ENCODE results near the gene RNF111. TPM values are rescaled to one million over a fixed set of nuclear protein-coding genes. Genes with fewer than 3 reads are reported as not detected.
"Not testable (repeated sequence)": the region's sequence is repeated elsewhere in the genome, so short reads cannot be mapped to it uniquely, and the experiment has no call there.

Gene RNF111
- total RNA-seq, 2 donors from 2014 or later = 21.8 to 31.4 TPM

DNA sequence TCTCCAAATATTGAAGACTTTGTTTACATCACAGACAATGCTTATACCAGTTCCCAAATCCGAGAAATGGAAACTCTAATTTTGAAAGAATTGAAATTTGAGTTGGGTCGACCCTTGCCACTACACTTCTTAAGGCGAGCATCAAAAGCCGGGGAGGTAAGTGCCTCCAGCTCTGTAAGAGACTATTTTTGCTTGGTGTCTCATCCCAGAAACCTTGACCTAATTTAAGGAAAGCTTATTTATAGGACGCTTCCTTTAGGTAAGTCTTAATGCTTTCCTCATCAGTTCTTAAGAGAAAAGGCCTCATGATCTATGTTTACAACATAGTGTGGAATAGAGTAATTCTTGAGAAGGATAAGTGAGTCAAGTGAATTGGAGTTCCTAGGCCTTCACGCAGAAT, 129.3 kb downstream of the RNF111 start:
- Histone ChIP-seq H3K36me3 (peaks cover 6% of the 10 kb centered on the region), H3K9me3 (no peaks in the 10 kb centered on the region), H3K4me1 (no peaks in the 10 kb centered on the region), H3K4me3 (no peak overlapping the region), H3K27me3 (no peaks in the 10 kb centered on the region), H3K27ac (no peak overlapping the region), H3K9ac (ENCODE audit: low read depth in 2 of 2, low read length in 2 of 2) (no peak overlapping the region)
- intact Hi-C loops (cut with DNase I) = no loop called here
- TF ChIP-seq, protein P1, sequence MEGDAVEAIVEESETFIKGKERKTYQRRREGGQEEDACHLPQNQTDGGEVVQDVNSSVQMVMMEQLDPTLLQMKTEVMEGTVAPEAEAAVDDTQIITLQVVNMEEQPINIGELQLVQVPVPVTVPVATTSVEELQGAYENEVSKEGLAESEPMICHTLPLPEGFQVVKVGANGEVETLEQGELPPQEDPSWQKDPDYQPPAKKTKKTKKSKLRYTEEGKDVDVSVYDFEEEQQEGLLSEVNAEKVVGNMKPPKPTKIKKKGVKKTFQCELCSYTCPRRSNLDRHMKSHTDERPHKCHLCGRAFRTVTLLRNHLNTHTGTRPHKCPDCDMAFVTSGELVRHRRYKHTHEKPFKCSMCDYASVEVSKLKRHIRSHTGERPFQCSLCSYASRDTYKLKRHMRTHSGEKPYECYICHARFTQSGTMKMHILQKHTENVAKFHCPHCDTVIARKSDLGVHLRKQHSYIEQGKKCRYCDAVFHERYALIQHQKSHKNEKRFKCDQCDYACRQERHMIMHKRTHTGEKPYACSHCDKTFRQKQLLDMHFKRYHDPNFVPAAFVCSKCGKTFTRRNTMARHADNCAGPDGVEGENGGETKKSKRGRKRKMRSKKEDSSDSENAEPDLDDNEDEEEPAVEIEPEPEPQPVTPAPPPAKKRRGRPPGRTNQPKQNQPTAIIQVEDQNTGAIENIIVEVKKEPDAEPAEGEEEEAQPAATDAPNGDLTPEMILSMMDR (IDR thresholded peaks at IDR 0.05) = no peak
- no peak for DNase-seq

DNA sequence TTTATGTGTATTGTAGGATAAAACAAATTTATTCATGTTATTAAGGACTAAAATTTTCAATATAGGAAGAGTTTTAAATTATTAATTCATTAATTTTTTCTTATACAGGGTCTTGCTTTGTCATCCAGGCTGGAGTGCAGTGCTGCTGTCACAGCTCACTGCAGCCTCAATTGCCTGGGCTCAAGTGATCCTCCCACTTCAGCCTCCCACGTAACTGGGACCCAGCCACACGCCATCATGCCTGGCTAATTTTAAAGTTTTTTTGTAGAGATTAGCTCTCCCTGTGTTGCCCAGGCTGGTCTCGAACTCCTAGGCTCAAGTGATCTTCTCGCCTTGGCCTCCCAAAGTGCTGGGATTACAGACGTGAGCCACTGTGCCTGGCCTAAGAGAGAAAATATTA, 132.2 kb downstream of the RNF111 start:
- no peak overlapping the region for H3K4me3 ChIP-seq
- H3K9ac ChIP-seq (ENCODE audit: low read depth in 2 of 2, low read length in 2 of 2) = no peak overlapping the region
- TF ChIP-seq, protein P1 (IDR thresholded peaks at IDR 0.05) = no peak
- no peaks in the 10 kb centered on the region for H3K9me3 ChIP-seq
- no peaks in the 10 kb centered on the region for H3K36me3 ChIP-seq
- H3K27ac ChIP-seq = no peak overlapping the region
- DNase-seq = no peak
- H3K4me1 ChIP-seq = peaks cover 4% of the 10 kb centered on the region
- intact Hi-C loops (cut with DNase I) = no loop called here
- no peaks in the 10 kb centered on the region for H3K27me3 ChIP-seq

DNA sequence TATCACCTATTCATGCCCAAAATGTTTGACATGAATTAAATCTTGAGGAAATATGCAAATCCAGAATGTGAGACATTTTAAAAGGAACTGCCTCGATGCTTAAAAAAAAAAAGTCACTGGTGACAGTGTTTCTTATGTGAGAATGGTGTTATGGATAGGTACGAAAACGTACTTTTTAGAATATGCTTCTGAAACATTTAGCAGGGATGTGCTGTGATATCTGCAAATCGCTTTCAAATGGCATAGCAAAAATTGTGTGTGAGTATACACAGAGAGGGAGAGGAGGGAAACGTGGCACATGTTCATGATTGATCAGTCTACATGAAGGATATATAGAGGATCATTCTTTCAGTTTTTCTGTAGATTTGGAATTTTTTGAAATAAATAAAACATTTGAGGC, 133.5 kb downstream of the RNF111 start:
- no peaks in the 10 kb centered on the region for H3K36me3 ChIP-seq

DNA sequence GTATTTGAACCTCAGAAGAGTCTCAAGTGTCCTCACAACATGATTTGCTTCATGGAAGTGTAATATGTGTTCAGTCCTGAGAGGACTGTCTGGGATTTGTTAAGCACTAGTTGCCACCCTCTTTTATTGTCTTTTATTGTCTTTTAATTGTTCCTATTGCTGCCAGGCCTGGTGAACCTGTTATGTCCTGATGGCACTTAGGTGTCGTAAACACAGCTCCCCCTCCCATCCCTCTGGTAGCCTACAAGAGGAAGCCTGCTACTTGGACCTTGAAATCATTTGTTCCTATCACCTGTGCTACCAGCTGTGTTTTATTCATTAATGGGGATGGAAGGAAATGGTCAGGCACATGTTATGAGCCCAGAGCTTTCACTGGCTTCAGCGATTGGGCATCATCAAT, 136.8 kb downstream of the RNF111 start:
- intact Hi-C loops (cut with DNase I) = no loop called here
- no peaks in the 10 kb centered on the region for H3K27me3 ChIP-seq
- H3K27ac ChIP-seq = peak overlapping the region; percentile 62
- H3K9ac ChIP-seq (ENCODE audit: low read depth in 2 of 2, low read length in 2 of 2) = no peak overlapping the region
- no peaks in the 10 kb centered on the region for H3K9me3 ChIP-seq
- H3K4me1 ChIP-seq = peaks cover 4% of the 10 kb centered on the region
- DNase-seq = peak; percentile 73
- no peak overlapping the region for H3K4me3 ChIP-seq
- TF ChIP-seq, protein P1 (IDR thresholded peaks at IDR 0.05) = no peak
- H3K36me3 ChIP-seq = no peaks in the 10 kb centered on the region

More for the DNA sequence above, 133.5 kb downstream of the RNF111 start:
- Histone ChIP-seq H3K4me3 (no peak overlapping the region), H3K4me1 (peaks cover 4% of the 10 kb centered on the region), H3K9me3 (no peaks in the 10 kb centered on the region), H3K27me3 (no peaks in the 10 kb centered on the region), H3K9ac (ENCODE audit: low read depth in 2 of 2, low read length in 2 of 2) (no peak overlapping the region), H3K27ac (no peak overlapping the region)
- TF ChIP-seq, protein P1 (IDR thresholded peaks at IDR 0.05) = no peak
- intact Hi-C loops (cut with DNase I) = no loop called here
- DNase-seq = no peak

DNA sequence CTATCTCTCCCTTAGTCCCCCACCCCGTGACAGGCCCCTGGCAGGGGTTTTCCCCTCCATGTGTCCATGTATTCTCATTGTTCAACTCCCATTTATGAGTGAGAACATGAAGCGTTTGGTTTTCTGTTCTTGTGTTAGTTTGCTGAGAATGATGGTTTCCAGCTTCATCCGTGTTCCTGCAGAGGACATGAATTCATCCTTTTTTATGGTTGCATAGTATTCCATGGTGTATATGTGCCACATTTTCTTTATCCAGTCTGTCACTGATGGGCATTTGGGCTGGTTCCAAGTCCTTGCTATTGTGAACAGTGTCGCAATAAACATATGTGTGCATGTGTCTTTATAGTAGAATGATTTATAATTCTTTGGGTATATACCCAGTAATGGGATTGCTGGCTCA, 138.2 kb downstream of the RNF111 start:
- H3K27me3 ChIP-seq; intact Hi-C loops (cut with DNase I); H3K27ac ChIP-seq; H3K9me3 ChIP-seq; H3K4me1 ChIP-seq; H3K36me3 ChIP-seq; DNase-seq; H3K9ac ChIP-seq (ENCODE audit: low read depth in 2 of 2, low read length in 2 of 2); H3K4me3 ChIP-seq: not testable (repeated sequence)

DNA sequence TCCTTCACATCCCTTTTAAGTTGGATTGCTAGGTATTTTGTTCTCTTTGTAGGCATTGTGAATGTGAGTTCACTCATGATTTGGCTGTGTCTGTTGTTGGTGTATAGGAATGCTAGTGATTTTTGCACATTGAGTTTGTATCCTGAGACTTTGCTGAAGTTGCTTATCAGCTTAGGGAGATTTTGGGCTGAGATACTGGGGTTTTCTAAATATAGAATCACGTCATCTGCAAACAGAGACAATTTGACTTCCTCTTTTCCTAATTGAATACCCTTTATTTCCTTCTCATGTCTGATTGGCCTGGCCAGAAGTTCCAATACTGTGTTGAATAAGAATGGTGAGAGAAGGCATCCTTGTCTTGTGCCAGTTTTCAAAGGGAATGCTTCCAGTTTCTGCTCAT, 139.8 kb downstream of the RNF111 start:
- H3K9ac ChIP-seq (ENCODE audit: low read depth in 2 of 2, low read length in 2 of 2); DNase-seq; H3K36me3 ChIP-seq; H3K4me3 ChIP-seq; intact Hi-C loops (cut with DNase I); H3K9me3 ChIP-seq; H3K27ac ChIP-seq; H3K27me3 ChIP-seq: not testable (repeated sequence)
- H3K4me1 ChIP-seq = peaks cover 12% of the 10 kb centered on the region

DNA sequence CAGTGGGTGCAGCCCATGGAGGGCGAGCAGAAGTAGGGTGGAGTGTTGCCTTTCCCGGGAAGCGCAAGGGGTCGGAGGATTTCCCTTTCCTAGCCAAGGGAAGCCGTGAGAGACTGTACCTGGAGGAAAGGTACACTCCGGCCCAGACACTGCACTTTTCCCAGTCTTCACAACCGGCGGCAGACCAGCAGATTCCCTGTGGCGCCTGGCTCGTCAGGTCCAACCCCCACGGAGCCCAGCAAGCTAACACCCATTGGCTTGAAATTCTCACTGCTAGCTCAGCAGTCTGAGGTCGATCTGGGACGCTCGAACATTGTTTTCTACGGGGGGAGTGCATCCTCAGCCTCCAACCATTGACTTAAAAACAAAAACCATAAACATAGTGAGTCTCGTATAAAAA, 144.0 kb downstream of the RNF111 start:
- H3K27ac ChIP-seq = peak overlapping the region; percentile 80
- TF ChIP-seq, protein P1 (IDR thresholded peaks at IDR 0.05) = no peak
- DNase-seq = no peak
- no peaks in the 10 kb centered on the region for H3K9me3 ChIP-seq
- H3K4me3 ChIP-seq = no peak overlapping the region
- H3K9ac ChIP-seq (ENCODE audit: low read depth in 2 of 2, low read length in 2 of 2) = peak overlapping the region; percentile 1 to 58
- no peaks in the 10 kb centered on the region for H3K27me3 ChIP-seq
- no peaks in the 10 kb centered on the region for H3K36me3 ChIP-seq
- intact Hi-C loops (cut with DNase I) = no loop called here
- peaks cover 8% of the 10 kb centered on the region for H3K4me1 ChIP-seq
